BLaER1 (cell line): ENCODE results near the gene ZSWIM7.

ENCODE experiments used
- H3K27ac ChIP-seq: shearing (Covaris generic); formaldehyde crosslinking; 2 replicates; pipeline ENCODE4 v1.8.1; 2022
- H3K27me3 ChIP-seq: shearing (Covaris generic); formaldehyde crosslinking; 2 replicates; pipeline ENCODE4 v1.8.1; 2022
- H3K36me3 ChIP-seq: shearing (Covaris generic); formaldehyde crosslinking; 2 replicates; pipeline ENCODE4 v1.8.1; 2022
- H3K4me1 ChIP-seq: shearing (Covaris generic); formaldehyde crosslinking; 2 replicates; pipeline ENCODE4 v1.8.1; 2022
- H3K4me2 ChIP-seq: shearing (Covaris generic); formaldehyde crosslinking; 2 replicates; pipeline ENCODE4 v1.8.1; 2022
- H3K4me3 ChIP-seq: shearing (Covaris generic); formaldehyde crosslinking; 2 replicates; pipeline ENCODE4 v1.8.1; 2022
- H3K9ac ChIP-seq: shearing (Covaris generic); formaldehyde crosslinking; 2 replicates; pipeline ENCODE4 v1.8.1; 2022
- H3K9me3 ChIP-seq: shearing (Covaris generic); formaldehyde crosslinking; 2 replicates; pipeline ENCODE4 v1.8.1; 2022
- H4K20me1 ChIP-seq: shearing (Covaris generic); formaldehyde crosslinking; 2 replicates; pipeline ENCODE4 v1.8.1; 2022
- Cebpa-rat ChIP-seq: shearing (Covaris generic); IDR thresholded peaks from 2 replicates; pipeline ENCODE4 v1.8.1; 2022

Gene ZSWIM7, protein sequence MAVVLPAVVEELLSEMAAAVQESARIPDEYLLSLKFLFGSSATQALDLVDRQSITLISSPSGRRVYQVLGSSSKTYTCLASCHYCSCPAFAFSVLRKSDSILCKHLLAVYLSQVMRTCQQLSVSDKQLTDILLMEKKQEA

DNA sequence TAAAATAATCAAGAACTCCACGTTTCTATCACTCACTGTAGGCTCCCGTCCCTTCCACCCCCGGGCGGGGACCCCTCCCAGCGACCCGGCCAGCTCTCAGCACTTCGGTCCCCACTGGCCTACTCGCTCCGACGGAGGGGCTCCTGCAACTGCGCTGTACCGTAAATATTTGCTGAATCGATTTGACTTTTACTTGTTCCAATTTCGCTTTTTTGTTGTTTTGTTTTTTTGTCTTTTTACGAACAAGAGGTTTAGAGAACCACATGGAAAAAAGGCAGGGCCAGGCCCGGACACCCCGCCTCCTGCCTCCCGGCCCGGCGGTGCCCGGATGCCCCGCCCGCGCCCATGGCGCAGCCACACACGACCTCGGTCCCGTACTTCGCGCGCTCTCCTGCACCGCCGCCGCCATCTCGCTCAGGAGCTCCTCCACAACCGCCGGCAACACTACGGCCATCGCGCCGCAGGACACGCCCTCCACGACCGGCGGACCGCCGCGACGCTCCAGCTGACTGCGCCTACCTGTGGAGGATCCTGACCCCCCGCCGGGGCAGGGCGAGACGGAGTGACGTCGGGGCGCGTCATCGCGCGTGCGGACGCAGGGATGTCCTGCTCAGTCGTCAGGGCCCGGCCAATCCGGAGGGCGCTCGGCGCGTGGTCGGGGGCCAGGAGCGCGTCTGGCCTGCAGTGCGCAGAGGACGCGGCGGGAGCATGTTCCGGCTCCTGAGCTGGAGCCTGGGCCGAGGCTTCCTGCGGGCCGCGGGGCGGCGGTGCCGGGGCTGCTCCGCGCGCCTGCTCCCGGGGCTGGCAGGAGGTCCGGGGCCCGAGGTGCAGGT is at the start of gene ZSWIM7, which contains the start of gene TTC19:
TSS of gene ZSWIM7 (minus strand) at position 564 of the 833 bp plus-strand sequence. CDS start at position 454, 110 bp downstream.
TSS of gene TTC19 (plus strand) at position 684 of the 833 bp plus-strand sequence. CDS start at position 709, 25 bp downstream.
- Histone ChIP-seq H3K4me3 (peak within 1 kb of the TSS; percentile 90), H3K27ac (peak within 1 kb of the TSS; percentile 90), H3K27me3 (no peaks in the 10 kb centered on the region), H3K36me3 (peaks cover 48% of the 10 kb centered on the region), H4K20me1 (peaks cover 32% of the 10 kb centered on the region), H3K4me2 (peak within 1 kb of the TSS; percentile 86), H3K9me3 (peaks cover 12% of the 10 kb centered on the region; the same call in 1 of the 2 replicates), H3K9ac (peak within 1 kb of the TSS; percentile 91), H3K4me1 (peaks cover 25% of the 10 kb centered on the region)
- no peak for TF ChIP-seq Cebpa-rat

DNA sequence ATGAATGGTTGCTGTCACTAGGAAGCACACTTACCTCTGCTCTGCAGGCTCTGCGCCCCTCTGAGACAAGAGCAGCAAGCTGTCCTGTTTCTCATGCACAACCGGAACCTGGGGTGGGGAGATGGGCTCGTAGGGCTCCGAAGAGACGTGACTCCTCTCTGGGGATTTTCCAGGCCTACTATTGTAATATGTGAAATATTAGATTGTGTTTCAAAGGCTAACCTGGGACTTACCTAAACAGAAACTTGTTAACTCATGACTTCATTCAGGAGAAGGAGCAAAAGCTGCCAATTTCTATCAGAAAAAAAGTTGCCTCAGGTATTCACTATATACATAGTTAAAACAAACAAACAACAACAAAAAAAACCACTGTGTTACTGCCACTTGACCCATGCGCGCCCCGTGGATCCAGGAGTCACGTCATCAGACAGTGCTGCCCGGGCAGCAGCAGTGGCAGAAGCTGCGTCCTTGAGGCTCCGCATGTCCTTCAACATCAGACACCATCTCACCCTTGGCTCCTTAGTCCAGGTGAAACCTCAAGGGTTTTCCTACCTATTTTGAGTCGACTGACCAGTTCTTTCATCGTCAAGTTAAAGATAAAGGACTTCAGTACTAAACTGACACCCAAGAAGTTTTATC is 49.4 kb upstream of the ZSWIM7 start:
- no peaks in the 10 kb centered on the region for H3K27me3 ChIP-seq
- no peak overlapping the region for H3K9ac ChIP-seq
- H3K36me3 ChIP-seq, result peaks cover 100% of the 10 kb centered on the region
- no peak overlapping the region for H3K27ac ChIP-seq
- H4K20me1 ChIP-seq, result peaks cover 41% of the 10 kb centered on the region
- H3K9me3 ChIP-seq, result no peaks in the 10 kb centered on the region
- H3K4me1 ChIP-seq, result no peaks in the 10 kb centered on the region
- H3K4me2 ChIP-seq, result no peak overlapping the region
- no peak for TF ChIP-seq Cebpa-rat
- no peak overlapping the region for H3K4me3 ChIP-seq

DNA sequence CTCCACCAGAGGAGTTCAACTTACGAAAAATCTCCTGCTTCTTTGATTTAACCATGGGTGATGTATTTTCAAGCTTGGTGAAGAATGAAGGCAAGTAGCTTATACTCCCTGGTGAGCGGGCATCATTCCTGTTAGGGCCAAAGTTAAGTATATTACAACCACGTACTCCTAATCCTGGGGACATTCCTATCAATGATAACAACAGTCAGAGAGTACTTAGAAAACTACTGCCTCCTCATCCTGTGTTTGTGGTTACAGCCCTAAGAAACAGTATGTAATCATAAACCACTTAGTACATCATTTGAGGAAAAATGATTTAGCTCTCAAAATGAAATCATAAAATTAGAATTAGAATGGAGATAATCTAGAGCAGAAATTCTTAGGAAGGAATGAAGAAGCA is 47.5 kb upstream of the ZSWIM7 start:
- H3K4me2 ChIP-seq, result no peak overlapping the region
- H3K9ac ChIP-seq, result no peak overlapping the region
- TF ChIP-seq Cebpa-rat, result no peak
- no peaks in the 10 kb centered on the region for H3K9me3 ChIP-seq
- H3K4me1 ChIP-seq, result no peaks in the 10 kb centered on the region
- H3K27ac ChIP-seq, result no peak overlapping the region
- H3K4me3 ChIP-seq, result no peak overlapping the region
- peaks cover 26% of the 10 kb centered on the region for H4K20me1 ChIP-seq
- H3K36me3 ChIP-seq, result peaks cover 100% of the 10 kb centered on the region
- H3K27me3 ChIP-seq, result no peaks in the 10 kb centered on the region

DNA sequence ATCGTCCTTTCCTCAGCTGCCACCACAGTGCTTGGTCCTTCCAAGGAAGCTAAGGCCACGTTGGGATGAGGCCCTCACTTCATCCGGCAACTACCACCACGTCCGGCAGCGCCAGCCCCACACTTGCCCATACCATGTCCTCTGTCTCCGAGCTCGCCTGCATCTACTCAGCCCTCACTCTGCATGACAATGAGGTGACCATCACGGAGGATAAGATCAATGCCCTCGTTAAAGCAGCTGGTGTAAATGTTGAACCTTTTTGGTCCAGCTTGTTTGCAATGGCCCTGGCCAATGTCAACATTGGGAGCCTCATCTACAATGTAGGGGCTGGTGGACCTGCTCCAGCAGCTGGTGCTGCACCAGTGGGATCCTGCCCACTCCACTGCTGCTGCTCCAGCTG is 45.0 kb upstream of the ZSWIM7 start:
- H3K27me3 ChIP-seq, result no peaks in the 10 kb centered on the region
- H3K4me3 ChIP-seq, result no peak overlapping the region
- TF ChIP-seq Cebpa-rat, result no peak
- no peaks in the 10 kb centered on the region for H3K9me3 ChIP-seq
- no peak overlapping the region for H3K27ac ChIP-seq
- H4K20me1 ChIP-seq, result peaks cover 33% of the 10 kb centered on the region
- H3K9ac ChIP-seq, result no peak overlapping the region
- H3K36me3 ChIP-seq, result peaks cover 100% of the 10 kb centered on the region
- H3K4me1 ChIP-seq, result no peaks in the 10 kb centered on the region
- no peak overlapping the region for H3K4me2 ChIP-seq

DNA sequence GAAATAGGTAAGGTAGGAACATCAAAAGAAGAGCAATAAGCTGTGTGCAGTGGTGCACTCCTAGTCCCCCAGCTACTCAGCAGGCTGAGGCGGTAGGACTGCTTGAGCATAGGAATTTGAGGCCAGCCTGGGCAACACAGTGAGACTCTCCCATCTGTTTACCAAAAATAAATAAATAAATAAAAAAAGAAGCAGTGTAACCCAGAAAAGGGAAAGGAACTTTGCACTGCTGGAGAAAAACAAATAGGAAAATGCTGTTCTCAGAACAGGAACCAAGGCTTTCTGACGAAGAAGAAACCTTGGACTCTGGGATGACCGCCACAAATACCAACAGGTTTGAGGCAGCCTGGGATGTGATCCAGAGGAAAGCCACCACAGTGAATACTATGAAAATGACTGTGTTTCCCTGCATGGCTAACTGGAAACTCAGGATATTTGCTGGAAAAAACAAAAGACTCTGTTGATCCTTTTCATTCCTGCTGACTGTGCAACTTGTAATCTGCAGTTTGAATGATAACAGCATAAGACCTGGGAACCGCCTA is 41.3 kb upstream of the ZSWIM7 start:
- peaks cover 99% of the 10 kb centered on the region for H3K36me3 ChIP-seq
- H3K4me2 ChIP-seq, result no peak overlapping the region
- TF ChIP-seq Cebpa-rat, result no peak
- H3K9me3 ChIP-seq, result peaks cover 12% of the 10 kb centered on the region
- H3K27ac ChIP-seq, result no peak overlapping the region
- no peak overlapping the region for H3K4me3 ChIP-seq
- H4K20me1 ChIP-seq, result peaks cover 37% of the 10 kb centered on the region
- H3K9ac ChIP-seq, result no peak overlapping the region
- H3K27me3 ChIP-seq, result no peaks in the 10 kb centered on the region
- H3K4me1 ChIP-seq, result no peaks in the 10 kb centered on the region

DNA sequence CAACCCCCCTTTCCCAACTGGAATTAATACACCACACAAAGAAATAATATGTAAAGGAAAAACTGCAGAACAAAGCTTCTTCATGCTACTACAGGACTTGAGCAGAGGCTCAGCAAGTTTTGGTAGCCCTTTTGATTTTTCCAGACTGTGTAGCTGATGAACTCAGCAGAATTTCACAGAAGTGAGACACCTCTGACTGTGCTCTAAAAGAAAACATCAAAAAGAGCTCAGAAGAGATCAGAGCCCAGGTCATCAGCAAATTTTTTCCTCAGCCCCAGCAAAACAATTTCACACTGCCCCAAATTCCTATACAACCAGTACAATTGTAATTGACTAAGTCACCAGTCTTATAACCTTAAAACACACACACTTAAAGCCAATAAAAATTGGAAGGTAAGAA is 38.1 kb upstream of the ZSWIM7 start:
- Histone ChIP-seq H3K4me3 (no peak overlapping the region), H3K4me1 (no peaks in the 10 kb centered on the region), H4K20me1 (peaks cover 49% of the 10 kb centered on the region), H3K27me3 (no peaks in the 10 kb centered on the region), H3K9me3 (peaks cover 16% of the 10 kb centered on the region), H3K27ac (no peak overlapping the region), H3K36me3 (peaks cover 99% of the 10 kb centered on the region), H3K4me2 (no peak overlapping the region), H3K9ac (no peak overlapping the region)
- TF ChIP-seq Cebpa-rat, result no peak

DNA sequence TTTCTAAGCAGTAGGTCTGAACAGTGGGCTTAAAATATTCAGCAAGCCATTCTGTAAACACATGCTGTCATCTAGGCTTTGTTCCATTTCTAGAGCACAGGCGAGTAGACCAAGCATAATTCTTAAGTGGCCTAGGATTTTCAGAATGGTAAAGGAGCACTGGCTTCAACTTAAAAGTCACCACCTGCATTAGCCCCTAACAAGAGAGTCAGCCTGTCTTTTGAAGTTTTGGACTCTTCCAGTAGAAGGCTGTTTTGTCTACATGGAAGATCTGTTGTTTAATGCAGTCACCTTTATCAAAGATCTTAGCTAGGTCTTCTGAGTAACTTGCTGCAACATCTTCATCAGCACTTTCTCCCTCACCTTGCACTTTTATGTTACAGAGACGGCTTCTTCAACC is 36.8 kb upstream of the ZSWIM7 start:
- Histone ChIP-seq H4K20me1 (peaks cover 57% of the 10 kb centered on the region), H3K9ac (no peak overlapping the region), H3K4me1 (no peaks in the 10 kb centered on the region), H3K36me3 (peaks cover 99% of the 10 kb centered on the region), H3K27ac (no peak overlapping the region), H3K4me2 (no peak overlapping the region), H3K27me3 (no peaks in the 10 kb centered on the region), H3K4me3 (no peak overlapping the region), H3K9me3 (peaks cover 16% of the 10 kb centered on the region)
- no peak for TF ChIP-seq Cebpa-rat

DNA sequence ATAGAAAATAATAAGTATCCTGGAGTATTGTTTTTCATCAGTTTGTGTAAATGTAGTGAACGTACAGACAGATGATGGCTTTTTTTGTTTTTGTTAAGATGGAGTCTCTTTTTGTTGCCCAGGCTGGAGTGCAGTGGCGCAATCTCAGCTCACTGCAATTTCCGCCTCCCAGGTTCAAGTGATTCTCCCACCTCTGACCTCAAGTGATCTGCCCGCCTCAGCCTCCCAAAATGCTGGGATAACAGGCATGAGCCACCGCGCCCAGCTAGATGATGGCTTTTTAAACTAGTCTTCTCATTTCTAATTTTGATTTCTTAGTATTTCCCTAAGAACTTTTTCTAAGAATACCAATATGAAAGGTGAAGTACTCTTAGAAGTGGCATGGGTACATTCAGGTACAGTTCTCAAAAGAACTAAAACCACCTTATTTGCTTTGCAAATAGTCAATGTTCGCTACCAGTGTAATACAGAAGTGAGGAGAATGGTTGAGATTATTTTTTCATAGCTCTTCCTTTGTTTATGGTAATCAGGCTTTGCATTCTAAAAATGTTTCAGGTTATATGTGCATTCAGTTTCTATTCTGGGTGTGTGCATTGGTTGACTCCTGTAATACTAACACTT is 34.3 kb upstream of the ZSWIM7 start:
- Histone ChIP-seq H3K27me3 (no peaks in the 10 kb centered on the region), H3K4me3 (no peak overlapping the region), H3K9me3 (peaks cover 16% of the 10 kb centered on the region), H3K4me1 (no peaks in the 10 kb centered on the region), H3K9ac (no peak overlapping the region), H3K36me3 (peaks cover 99% of the 10 kb centered on the region), H3K4me2 (no peak overlapping the region), H3K27ac (no peak overlapping the region), H4K20me1 (peaks cover 39% of the 10 kb centered on the region)
- no peak for TF ChIP-seq Cebpa-rat

DNA sequence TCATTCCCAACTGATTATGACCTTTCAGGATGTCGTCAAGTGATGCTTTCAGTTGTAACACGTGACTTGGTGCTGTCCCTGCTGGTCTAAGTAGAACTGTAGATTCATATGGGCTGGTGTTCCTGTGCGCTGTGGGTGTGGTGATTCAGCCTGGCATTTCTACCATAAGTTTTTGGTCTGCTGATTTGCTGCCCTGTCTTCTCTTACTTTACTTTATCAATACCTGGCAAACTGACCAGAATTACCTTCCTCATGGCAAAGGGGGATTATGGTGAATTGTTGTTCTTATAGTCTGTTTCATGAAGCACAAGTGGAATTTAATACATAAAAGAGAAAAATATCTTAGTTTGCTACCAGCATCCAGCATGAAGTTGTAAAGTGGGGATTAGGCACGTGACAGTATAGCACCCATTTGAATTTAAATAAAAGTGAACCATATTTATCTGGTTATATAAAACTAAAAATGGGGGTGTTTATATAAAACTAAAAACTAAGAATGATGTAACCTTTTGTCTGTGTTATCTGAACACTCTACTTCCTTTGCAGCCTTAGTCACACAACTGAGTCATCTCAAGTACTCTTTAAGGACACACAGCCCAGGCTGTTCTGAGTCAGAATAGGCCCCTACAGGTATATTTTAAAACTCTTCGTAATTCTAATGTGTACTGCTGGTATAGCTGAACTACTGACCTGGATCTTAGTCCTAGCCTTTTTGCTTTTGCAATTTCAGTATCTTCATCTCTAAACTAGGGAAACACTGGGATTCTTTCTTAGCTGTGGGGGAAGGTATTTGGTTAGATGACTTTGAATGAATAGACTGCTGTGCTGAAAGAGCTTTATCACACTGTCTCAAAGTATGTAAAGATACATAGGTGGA is 28.4 kb upstream of the ZSWIM7 start:
- no peak for TF ChIP-seq Cebpa-rat
- Histone ChIP-seq H3K4me3 (no peak overlapping the region), H4K20me1 (peaks cover 46% of the 10 kb centered on the region), H3K36me3 (peaks cover 100% of the 10 kb centered on the region), H3K4me1 (peaks cover 7% of the 10 kb centered on the region; the same call in 1 of the 2 replicates), H3K9ac (no peak overlapping the region), H3K27ac (no peak overlapping the region), H3K27me3 (no peaks in the 10 kb centered on the region), H3K9me3 (no peaks in the 10 kb centered on the region), H3K4me2 (no peak overlapping the region)
